Mesenchymal stem cell (in vitro differentiated cells and primary cell): ENCODE results near the gene DEPDC4.
A peak's percentile ranks its signal among the peaks of the same experiment; 100 is the strongest.

Experiments used
- DNase-seq: peaks from one replicate; pipeline ENCODE4 v3.0.0-alpha.2; 2013
- H2AFZ ChIP-seq: one replicate; pipeline ENCODE4 v1.6.1; 2013; ENCODE audit warnings: low read depth, mild to moderate bottlenecking, control low read depth, inconsistent platforms, low read length, moderate library complexity
- H2AK5ac ChIP-seq: 2 replicates; pipeline ENCODE4 v1.6.1; 2013; ENCODE audit warnings: low read length, moderate library complexity, mild to moderate bottlenecking, inconsistent platforms; ENCODE audit not compliant: severe bottlenecking
- H2BK120ac ChIP-seq: one replicate; pipeline ENCODE4 v1.6.1; 2013; ENCODE audit warnings: low read depth, mild to moderate bottlenecking, inconsistent platforms, low read length, moderate library complexity
- H2BK12ac ChIP-seq, 2 experiments: one replicate each; pipeline ENCODE4 v1.6.1; 2013; ENCODE audit warnings: inconsistent platforms in 2 of 2, low read length in 2 of 2, mild to moderate bottlenecking in 2 of 2, moderate library complexity in 2 of 2, control low read depth in 1 of 2
- H2BK15ac ChIP-seq: one replicate; pipeline ENCODE4 v1.6.1; 2013; ENCODE audit warnings: mild to moderate bottlenecking, low read depth, inconsistent platforms; ENCODE audit not compliant: poor library complexity, severe bottlenecking
- H2BK5ac ChIP-seq: 2 replicates; pipeline ENCODE4 v1.6.1; 2013; ENCODE audit warnings: low read depth, mild to moderate bottlenecking, low read length, control low read depth, inconsistent platforms; ENCODE audit not compliant: poor library complexity, severe bottlenecking
- H3K14ac ChIP-seq, 2 experiments: one replicate each; pipeline ENCODE4 v1.6.1; 2013; ENCODE audit warnings: inconsistent platforms in 2 of 2, low read length in 2 of 2, control low read depth in 1 of 2, mild to moderate bottlenecking in 1 of 2, moderate library complexity in 1 of 2
- H3K18ac ChIP-seq, 2 experiments: one replicate each; pipeline ENCODE4 v1.6.1; 2013; ENCODE audit warnings: inconsistent platforms in 2 of 2, low read length in 2 of 2, control low read depth in 1 of 2, low read depth in 1 of 2, mild to moderate bottlenecking in 1 of 2
- H3K23ac ChIP-seq, 2 experiments: one replicate each; pipeline ENCODE4 v1.6.1; 2013; ENCODE audit warnings: inconsistent platforms in 2 of 2, low read length in 2 of 2, mild to moderate bottlenecking in 2 of 2, moderate library complexity in 2 of 2, control low read depth in 1 of 2
- H3K27ac ChIP-seq: 2 replicates; pipeline ENCODE4 v1.5.1; 2013; ENCODE audit warnings: mild to moderate bottlenecking, moderate library complexity, low read length, control low read depth, inconsistent platforms; ENCODE audit not compliant: poor library complexity, severe bottlenecking
- H3K27me3 ChIP-seq, 2 experiments: 2 replicates each; pipeline versions ENCODE4 v1.6.1 to v1.7.0; 2013; ENCODE audit warnings: low read length in 2 of 2, mild to moderate bottlenecking in 2 of 2, moderate library complexity in 2 of 2, control low read depth in 1 of 2, inconsistent platforms in 1 of 2; ENCODE audit not compliant: control insufficient read depth in 1 of 2, insufficient read depth in 1 of 2
- H3K36me3 ChIP-seq, 2 experiments: 2 replicates each; pipeline versions ENCODE4 v1.6.1 to v1.7.0; 2013; ENCODE audit warnings: low read length in 2 of 2, control low read depth in 1 of 2, inconsistent platforms in 1 of 2, low read depth in 1 of 2, mild to moderate bottlenecking in 1 of 2; ENCODE audit not compliant: insufficient read depth in 2 of 2, control insufficient read depth in 1 of 2
- H3K4ac ChIP-seq, 2 experiments: one replicate each; pipeline ENCODE4 v1.6.1; 2013; ENCODE audit warnings: inconsistent platforms in 2 of 2, low read length in 2 of 2, mild to moderate bottlenecking in 2 of 2, moderate library complexity in 2 of 2, control low read depth in 1 of 2, low read depth in 1 of 2
- H3K4me1 ChIP-seq: 2 replicates; pipeline ENCODE4 v1.6.1; 2013; ENCODE audit warnings: low read depth, low read length, control low read depth; ENCODE audit not compliant: control insufficient read depth, insufficient read depth
- H3K4me2 ChIP-seq: 2 replicates; pipeline ENCODE4 v1.6.1; 2013; ENCODE audit warnings: low read length, mild to moderate bottlenecking, inconsistent platforms; ENCODE audit not compliant: poor library complexity, severe bottlenecking
- H3K4me3 ChIP-seq, 2 experiments: 2 replicates each; pipeline versions ENCODE4 v1.5.1 to v1.7.0; 2013; ENCODE audit warnings: low read length in 2 of 2, mild to moderate bottlenecking in 2 of 2, control low read depth in 1 of 2, low read depth in 1 of 2; ENCODE audit not compliant: insufficient read depth in 1 of 2
- H3K79me1 ChIP-seq: replicated peaks from 2 replicates; pipeline ENCODE4 v1.6.1; 2013; ENCODE audit warnings: mild to moderate bottlenecking, control low read depth, low read length, inconsistent platforms; ENCODE audit not compliant: poor library complexity, severe bottlenecking
- H3K9ac ChIP-seq: 2 replicates; pipeline ENCODE4 v1.7.0; 2013; ENCODE audit warnings: mild to moderate bottlenecking, low read length, moderate library complexity
- H3K9me3 ChIP-seq: 2 replicates; pipeline ENCODE4 v1.7.0; 2013; ENCODE audit warnings: mild to moderate bottlenecking, low read length; ENCODE audit not compliant: control insufficient read depth
- H4K8ac ChIP-seq: one replicate; pipeline ENCODE4 v1.6.1; 2013; ENCODE audit warnings: inconsistent platforms, mild to moderate bottlenecking, low read length, moderate library complexity
- H4K91ac ChIP-seq: one replicate; pipeline ENCODE4 v1.6.1; 2013; ENCODE audit warnings: mild to moderate bottlenecking, low read length, inconsistent platforms
- WGBS: methylation state at CpG from one replicate; pipeline ENCODE4 v1.1.7; 2013; ENCODE audit warnings: mixed read lengths; 5-methylcytosine and 5-hydroxymethylcytosine counted together

DEPDC4 gene

DNA sequence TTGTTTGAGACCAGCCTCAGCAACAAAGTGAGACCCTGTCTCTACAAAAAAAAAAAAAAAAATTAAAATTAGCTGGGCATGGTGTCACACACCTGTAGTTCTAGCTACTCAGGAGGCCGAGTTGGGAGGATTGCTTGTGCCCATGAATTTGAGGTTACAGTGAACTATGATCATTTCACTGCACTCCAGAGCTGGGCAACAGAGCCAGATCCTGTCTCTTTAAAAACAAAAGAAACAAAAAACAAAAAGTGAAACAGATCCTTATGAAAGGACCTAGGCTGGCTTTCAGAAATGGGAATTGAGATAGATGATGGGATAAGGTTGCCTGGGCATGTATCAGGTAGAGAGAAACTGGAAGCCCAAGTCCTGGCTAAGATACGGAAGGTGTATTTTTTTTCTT, 52.4 kb downstream of the DEPDC4 start:
- H2BK15ac ChIP-seq: no peak overlapping the region
- no peak overlapping the region for H2AFZ ChIP-seq
- no peak overlapping the region for H2AK5ac ChIP-seq
- 91% methylated on average over 1 of the region's 2 CpGs for WGBS
- H3K14ac ChIP-seq: no peak overlapping the region
- no peak for DNase-seq
- H3K27me3 ChIP-seq: no peaks in the 10 kb centered on the region
- H3K27ac ChIP-seq: no peak overlapping the region
- H2BK120ac ChIP-seq: no peak overlapping the region
- peaks cover 3% of the 10 kb centered on the region for H3K4me1 ChIP-seq
- H2BK5ac ChIP-seq: no peak overlapping the region
- H3K4me3 ChIP-seq: peak overlapping the region in 1 of 2 experiments; percentile 5
- H4K8ac ChIP-seq: no peak overlapping the region
- no peak overlapping the region for H3K4me2 ChIP-seq
- no peak overlapping the region for H2BK12ac ChIP-seq
- peak overlapping the region; percentile 41 for H3K9ac ChIP-seq
- no peak overlapping the region for H3K18ac ChIP-seq
- H4K91ac ChIP-seq: no peak overlapping the region
- H3K79me1 ChIP-seq: peaks cover 4% of the 10 kb centered on the region
- H3K9me3 ChIP-seq: no peaks in the 10 kb centered on the region
- no peak overlapping the region for H3K4ac ChIP-seq
- H3K36me3 ChIP-seq: peaks cover 14 to 80% of the 10 kb centered on the region in 2 experiments
- no peak overlapping the region for H3K23ac ChIP-seq

DNA sequence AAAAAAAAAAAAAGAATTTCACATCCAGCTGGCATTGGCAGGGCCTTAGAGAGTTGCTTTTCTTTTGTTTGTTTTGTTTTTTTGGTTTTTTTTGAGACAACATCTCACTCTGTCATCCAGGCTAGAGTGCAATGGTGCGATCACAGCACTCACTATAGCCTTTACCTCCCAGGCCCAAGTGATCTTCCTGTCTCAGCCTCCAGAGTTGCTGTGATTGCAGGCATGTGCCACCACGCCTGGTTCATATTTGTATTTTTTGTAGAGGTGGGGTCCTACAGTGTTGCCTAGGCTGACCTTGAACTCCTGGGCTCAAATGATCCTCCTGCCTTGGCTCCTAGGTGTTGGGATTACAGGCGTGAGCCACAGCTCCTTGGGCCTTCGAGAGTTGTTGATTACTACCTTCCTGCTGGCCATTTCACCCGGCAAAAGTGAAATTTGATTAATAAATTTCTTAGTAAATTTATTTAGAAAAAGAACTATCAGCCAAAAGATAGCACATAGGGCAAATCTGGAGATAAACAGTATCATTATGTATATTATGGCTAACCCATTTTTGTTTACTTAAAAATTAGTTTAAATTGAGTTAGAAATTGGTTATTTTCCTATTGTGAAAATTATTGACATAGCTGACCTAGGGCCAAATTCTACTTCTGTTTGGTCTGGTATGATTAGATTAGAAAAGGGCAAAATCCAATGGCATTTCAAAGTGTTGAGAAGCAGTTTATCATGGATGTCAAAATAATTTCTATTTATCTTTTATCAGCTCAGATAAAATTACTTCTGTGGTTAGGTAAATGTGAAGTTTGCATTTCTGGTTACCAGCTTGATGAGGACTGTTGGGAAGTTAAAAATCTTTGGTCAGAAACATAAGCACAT, 53.6 kb downstream of the DEPDC4 start:
- 97% methylated on average over 3 of the region's 5 CpGs for WGBS
- Histone ChIP-seq H3K4me2 (no peak overlapping the region), H4K8ac (no peak overlapping the region), H3K4ac (no peak overlapping the region), H2BK15ac (no peak overlapping the region), H2BK120ac (no peak overlapping the region), H3K18ac (no peak overlapping the region), H2AFZ (no peak overlapping the region), H2BK12ac (no peak overlapping the region), H2BK5ac (no peak overlapping the region), H3K4me3 (no peak overlapping the region), H4K91ac (no peak overlapping the region), H2AK5ac (no peak overlapping the region), H3K27me3 (no peaks in the 10 kb centered on the region), H3K23ac (no peak overlapping the region), H3K79me1 (peaks cover 7% of the 10 kb centered on the region), H3K27ac (no peak overlapping the region), H3K36me3 (peaks cover 21 to 80% of the 10 kb centered on the region in 2 experiments), H3K14ac (no peak overlapping the region), H3K4me1 (peaks cover 3% of the 10 kb centered on the region), H3K9me3 (no peaks in the 10 kb centered on the region), H3K9ac (no peak overlapping the region)
- no peak for DNase-seq

DNA sequence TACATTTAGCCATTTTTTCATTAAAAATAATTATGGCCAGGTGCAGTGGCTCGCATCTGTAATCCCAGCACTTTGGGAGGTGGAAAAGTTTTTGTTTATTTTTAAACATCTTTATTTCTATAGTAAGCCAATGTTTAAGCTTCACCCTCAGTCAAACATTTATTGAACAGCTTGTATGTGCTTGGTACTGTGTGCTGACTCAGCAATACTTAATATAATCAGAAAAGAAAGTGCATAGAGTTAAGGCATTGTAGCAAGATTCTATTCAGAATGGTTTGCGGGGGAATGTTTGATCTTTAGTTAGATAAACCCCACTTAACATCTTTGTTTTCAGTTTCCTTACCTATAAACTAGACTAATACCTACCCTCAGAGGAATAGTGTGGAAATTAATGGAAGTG, 55.2 kb downstream of the DEPDC4 start:
- Histone ChIP-seq H3K27me3 (no peaks in the 10 kb centered on the region), H2BK15ac (no peak overlapping the region), H2BK5ac (no peak overlapping the region), H3K79me1 (peaks cover 10% of the 10 kb centered on the region), H2BK120ac (no peak overlapping the region), H3K23ac (no peak overlapping the region), H4K91ac (no peak overlapping the region), H2BK12ac (no peak overlapping the region), H3K9me3 (no peaks in the 10 kb centered on the region), H3K27ac (no peak overlapping the region), H3K9ac (no peak overlapping the region), H3K4me1 (peaks cover 3% of the 10 kb centered on the region), H3K4me2 (no peak overlapping the region), H4K8ac (no peak overlapping the region), H2AFZ (no peak overlapping the region), H2AK5ac (no peak overlapping the region), H3K4ac (no peak overlapping the region), H3K18ac (no peak overlapping the region), H3K14ac (no peak overlapping the region), H3K36me3 (peaks cover 25 to 80% of the 10 kb centered on the region in 2 experiments), H3K4me3 (no peak overlapping the region)
- WGBS: no CpG with 5 or more reads among the region's 2 CpGs
- no peak for DNase-seq

DNA sequence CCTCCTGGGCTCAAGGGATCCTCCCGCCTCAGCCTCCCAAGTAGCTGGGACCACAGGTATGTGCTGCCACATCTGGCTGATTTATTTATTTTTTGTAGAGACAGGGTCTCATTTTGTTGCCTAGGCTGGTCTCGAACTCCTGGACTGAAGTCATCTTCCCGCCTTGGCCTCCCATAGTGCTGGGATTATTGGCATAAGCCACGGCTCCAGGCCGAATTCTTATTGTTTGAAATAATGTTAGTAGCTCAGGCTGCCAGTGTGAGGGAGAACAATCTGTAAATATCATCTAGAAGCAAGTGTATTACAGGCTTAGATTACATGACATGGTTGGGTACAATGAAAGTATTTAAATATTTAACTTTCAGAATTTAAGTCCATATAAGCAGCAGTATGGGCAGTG, 58.0 kb downstream of the DEPDC4 start:
- no peak overlapping the region for H3K18ac ChIP-seq
- H3K4me1 ChIP-seq: no peaks in the 10 kb centered on the region
- 95% methylated on average over 4 of the region's 5 CpGs for WGBS
- no peak overlapping the region for H3K4me2 ChIP-seq
- no peak overlapping the region for H3K9ac ChIP-seq
- peaks cover 12% of the 10 kb centered on the region for H3K79me1 ChIP-seq
- H4K91ac ChIP-seq: no peak overlapping the region
- H2BK120ac ChIP-seq: no peak overlapping the region
- no peak for DNase-seq
- no peak overlapping the region for H2BK15ac ChIP-seq
- no peak overlapping the region for H3K27ac ChIP-seq
- H3K9me3 ChIP-seq: no peaks in the 10 kb centered on the region
- H3K14ac ChIP-seq: no peak overlapping the region
- no peak overlapping the region for H2BK5ac ChIP-seq
- no peak overlapping the region for H3K23ac ChIP-seq
- H3K36me3 ChIP-seq: peaks cover 24 to 77% of the 10 kb centered on the region in 2 experiments
- H2AK5ac ChIP-seq: no peak overlapping the region
- H2AFZ ChIP-seq: no peak overlapping the region
- H3K27me3 ChIP-seq: no peaks in the 10 kb centered on the region
- H3K4me3 ChIP-seq: no peak overlapping the region
- no peak overlapping the region for H4K8ac ChIP-seq
- H2BK12ac ChIP-seq: no peak overlapping the region
- no peak overlapping the region for H3K4ac ChIP-seq
